ENCODE measurements around the gene ASAP2.

GRCh38 chr2:9404451-9404850 is 197.8 kb downstream of the ASAP2 start:
- TF ChIP-seq FOXP4 (CRISPR knock-in tag; IDR thresholded peaks at IDR 0.05; ENCODE audit: borderline replicate concordance) = no peak
- no peak for TF ChIP-seq NR2C2 (CRISPR knock-in tag; IDR thresholded peaks at IDR 0.05)
- TF ChIP-seq NR2C2 (tag; IDR thresholded peaks at IDR 0.05) = no peak
- no peak for TF ChIP-seq XRCC4 (IDR thresholded peaks at IDR 0.05; ENCODE audit: extremely low read depth, insufficient read depth, insufficient read length)
- TF ChIP-seq SMAD4 (CRISPR knock-in tag; conservative IDR thresholded peaks at IDR 0.05) = no peak
- TF ChIP-seq CTCF (IDR thresholded peaks at IDR 0.05 in 2 of 3, conservative IDR thresholded peaks at IDR 0.05 in 1 of 3; ENCODE audit: insufficient read depth in 2 of 3, low read depth in 1 of 3, low read length in 3 of 3) = no peak
- TF ChIP-seq RFX5 (IDR thresholded peaks at IDR 0.05; ENCODE audit: low read depth, low read length) = no peak
- TF ChIP-seq SIN3A (IDR thresholded peaks at IDR 0.05; ENCODE audit: borderline replicate concordance in 2 of 2, control insufficient read depth in 1 of 2, low read depth in 2 of 2, low read length in 2 of 2) = no peak
- no peak for TF ChIP-seq NFE2L1 (tag; IDR thresholded peaks at IDR 0.05; ENCODE audit: borderline replicate concordance, low read depth)
- TF ChIP-seq CEBPZ (IDR thresholded peaks at IDR 0.05; ENCODE audit: borderline replicate concordance, low read depth, low read length) = no peak
- no peak for TF ChIP-seq TFAP4 (CRISPR knock-in tag; IDR thresholded peaks at IDR 0.05; ENCODE audit: borderline replicate concordance)
- no peak for TF ChIP-seq MED1 (CRISPR knock-in tag; IDR thresholded peaks at IDR 0.05; ENCODE audit: borderline replicate concordance)
- TF ChIP-seq PBX2 (CRISPR knock-in tag; IDR thresholded peaks at IDR 0.05; ENCODE audit: low read depth) = no peak
- TF ChIP-seq PBX2 (tag; conservative IDR thresholded peaks at IDR 0.05; ENCODE audit: low read depth) = no peak
- TF ChIP-seq EZH2 (IDR thresholded peaks at IDR 0.05; ENCODE audit: borderline replicate concordance, low read depth, low read length) = no peak
